SW 1271 (cell line): ENCODE measurements around the gene HMCN1.

Source experiments
- DNase-seq, 2 experiments: peaks; one replicate each; lab custom pipeline; 2025; lab: John Stamatoyannopoulos, UW

HMCN1 gene

DNA sequence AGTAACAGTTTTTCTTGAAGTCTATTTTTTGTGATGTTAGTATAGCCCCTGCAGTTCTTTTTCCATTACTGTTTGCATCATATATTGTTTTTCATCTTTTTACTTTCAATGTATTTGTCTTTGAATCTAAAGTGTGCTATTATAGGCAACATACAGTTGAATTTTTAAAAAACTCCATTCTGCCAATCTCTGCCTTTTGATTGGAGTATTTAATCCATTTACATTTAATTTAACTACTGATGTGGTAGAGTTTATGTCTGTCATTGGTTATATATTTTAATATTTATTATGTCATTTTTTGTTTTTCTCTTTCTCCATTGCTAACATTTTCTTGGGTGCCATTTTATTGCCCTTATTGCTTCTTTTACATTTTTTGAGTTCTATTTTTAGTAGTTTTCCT, 296.3 kb downstream of the HMCN1 start:
- DNase-seq, result no peak

DNA sequence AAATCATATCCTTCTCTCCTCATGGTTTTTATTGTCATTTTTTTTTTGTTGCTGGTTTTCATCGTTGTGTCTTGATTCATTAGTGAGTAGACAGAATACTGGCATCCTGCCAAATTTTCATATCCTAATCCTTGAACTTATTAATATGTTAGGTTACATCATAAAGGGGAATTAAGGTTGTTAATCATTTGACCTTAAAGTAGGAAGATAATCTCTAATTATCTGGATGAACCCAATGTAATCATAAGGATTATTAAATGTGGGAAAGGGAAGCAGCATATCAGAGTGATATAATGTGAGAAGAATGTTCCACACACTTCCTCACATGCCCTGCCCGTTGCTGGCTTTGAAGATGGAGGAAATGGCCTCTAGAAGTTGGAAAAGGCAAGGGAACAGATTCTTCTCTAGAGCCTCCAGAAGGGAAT, 299.7 kb downstream of the HMCN1 start:
- peak in 1 of 2 experiments; percentile 13 for DNase-seq

DNA sequence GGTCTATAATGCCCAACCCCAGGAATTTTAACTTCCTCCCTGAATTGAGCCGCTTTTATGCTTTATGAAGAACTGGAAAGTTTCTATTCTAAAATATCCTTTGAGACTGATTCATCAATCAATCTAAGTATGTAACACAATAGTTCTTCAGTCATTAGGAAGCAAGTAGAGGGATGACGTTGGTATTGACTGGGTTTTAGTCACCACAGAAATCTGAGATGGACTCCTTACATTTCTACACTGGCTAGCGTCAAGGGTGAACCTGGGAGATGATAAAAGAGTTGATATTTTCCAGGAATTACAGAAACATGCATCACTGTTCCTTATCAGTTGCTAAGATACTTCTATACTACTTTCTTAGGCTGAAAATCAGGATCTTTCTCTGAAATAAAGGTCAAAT, 308.0 kb downstream of the HMCN1 start:
- DNase-seq, result no peak

DNA sequence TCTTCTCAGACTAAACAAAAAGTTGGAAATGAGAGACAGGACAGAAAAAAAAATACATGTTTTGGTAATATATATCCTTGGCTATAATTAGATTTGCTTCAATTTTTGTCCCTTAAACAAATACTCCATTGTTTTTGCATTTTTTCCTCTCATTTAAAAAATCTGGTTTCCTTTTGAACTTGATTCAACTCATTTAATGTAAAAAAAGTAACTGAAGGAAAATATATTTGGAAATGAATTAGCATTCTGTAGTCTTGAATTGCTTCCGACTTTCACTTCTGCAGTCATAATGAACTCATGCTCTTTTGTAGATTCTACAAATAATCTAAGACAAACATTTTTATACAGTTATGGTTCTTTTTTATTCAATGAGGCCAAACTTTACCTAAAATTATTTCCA, 309.1 kb downstream of the HMCN1 start:
- no peak for DNase-seq

DNA sequence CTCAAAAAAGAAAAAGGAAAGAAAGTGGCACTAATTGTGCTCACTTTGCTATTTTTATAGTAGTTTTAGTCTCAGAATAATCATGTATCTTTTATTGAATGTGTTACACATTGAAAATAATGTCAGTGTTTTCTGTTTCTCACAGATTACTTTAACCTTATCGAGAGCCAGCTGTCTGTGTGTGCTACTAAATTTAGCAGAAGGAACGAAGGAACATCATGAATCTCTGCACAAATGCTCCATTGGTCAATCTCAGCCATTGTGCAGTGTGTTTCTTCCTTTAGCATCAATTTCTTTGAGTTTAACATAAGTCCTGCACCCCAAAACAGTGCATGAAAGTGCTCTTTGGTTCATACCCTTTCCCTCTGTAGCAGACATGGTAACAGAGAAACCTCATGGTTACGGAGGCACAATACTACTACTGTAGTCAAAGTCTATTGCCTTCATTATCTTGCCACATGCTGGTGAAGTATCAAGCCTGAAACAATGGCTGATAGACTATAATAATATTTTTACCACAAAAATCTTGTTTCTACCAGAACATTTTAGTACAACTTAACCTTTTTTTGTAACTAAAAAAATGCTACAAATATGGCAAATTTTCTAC, 310.0 kb downstream of the HMCN1 start:
- DNase-seq, result no peak

DNA sequence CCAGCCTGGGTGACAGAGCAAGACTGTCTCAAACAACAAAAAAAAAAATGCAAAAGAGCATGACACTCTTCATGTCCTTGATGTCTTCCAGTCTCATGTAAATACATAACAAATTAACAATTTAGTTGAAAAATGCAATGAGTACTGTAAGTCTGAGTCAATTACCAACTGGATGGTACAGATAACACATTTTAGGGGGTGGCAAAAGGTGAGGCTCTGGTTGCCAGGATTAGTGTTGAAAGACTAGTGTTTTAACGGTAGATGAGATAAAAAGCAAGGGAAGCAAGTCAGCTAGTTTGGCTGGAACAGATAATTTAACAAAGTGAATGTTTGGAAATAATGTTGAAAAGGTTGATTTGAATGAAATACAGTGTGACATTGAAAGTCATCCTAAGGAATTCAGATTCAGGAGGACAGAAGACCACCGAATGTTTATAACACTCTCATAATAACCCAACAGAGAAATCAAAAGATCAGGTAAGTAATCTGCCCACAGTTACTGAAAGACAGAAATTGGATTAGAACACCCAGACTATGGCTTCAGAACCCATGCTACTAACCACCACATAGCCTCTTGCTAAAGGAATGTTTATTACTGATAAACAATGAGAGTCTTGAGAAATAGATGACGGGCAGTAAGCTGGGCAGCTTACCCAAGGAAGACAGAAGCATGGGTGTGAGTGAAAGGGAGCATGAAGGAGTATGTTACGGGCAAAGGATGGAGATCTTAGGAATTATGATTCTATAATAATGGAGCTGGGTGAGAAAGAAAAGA, 312.4 kb downstream of the HMCN1 start:
- DNase-seq, result no peak

DNA sequence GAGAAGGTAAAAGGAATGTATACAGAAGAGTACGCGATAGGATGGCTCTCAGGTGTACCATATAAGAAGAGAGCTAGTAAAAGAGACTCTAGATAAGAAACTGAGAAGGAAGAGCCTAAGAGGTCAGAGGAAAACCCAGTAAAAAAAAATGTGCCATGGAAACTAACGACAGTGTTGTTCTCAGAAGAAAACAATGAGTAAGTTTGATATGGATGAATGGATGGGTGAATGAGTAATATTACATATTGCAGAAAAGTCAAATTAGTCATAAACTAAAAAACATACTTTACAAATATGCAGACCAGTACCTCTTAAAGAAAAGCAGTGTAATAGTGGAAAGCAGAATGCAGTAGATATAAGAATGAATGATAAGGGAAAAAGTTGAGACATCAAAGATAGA, 316.2 kb downstream of the HMCN1 start:
- no peak for DNase-seq

DNA sequence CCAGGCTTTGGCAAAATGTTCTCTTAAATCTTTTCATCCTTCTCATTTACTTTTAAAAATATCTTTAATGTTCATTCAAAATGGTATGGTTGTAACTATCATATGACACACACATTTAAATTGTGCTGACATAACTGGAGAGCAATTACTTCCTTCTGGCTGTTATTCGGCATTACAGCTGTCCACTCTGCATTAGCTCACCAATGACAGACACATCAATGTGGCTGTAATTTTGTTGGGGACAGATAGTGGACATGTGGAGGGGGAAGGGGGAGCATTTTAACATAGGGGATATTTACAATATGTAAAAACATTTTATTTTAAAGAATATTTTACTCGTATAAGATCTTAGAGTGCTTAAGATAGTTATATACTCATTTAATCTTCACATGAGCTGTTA, 319.8 kb downstream of the HMCN1 start:
- DNase-seq, result no peak

DNA sequence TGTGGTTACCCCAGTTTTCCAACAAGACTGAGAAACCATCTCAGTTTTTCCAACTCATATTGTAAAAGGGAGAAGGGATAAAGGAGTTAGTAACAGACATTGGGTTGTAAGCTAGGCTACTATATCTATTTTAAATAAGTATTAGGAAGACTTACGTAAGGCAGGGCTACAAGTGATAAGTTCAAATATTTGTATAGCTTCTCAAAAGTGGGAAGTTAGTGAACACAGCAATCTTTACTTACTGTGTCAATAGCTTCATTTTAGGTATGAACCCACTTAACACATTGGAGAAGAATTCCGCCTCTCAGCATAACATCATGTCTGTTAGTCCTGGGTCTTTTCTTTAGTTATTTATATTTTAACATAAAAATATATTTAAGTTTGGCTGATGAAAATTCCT, 320.7 kb downstream of the HMCN1 start:
- DNase-seq, result no peak

DNA sequence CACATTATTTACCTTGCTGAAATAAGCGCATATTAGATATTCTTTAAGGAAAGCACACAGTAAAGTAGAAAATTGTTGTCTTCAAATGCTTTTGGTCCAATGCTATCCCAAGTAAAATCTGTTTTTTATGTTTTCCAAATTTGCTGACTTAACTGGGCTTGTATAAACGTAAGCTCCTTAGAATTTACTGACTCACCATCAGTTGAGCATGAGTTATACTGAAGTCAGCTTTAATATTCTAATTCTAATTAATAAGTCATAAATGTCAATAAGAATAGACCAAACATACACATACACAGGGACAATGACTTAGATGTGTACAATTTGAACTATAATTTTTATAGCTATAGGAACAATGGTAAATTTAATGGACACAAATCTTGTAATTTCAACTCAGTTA, 321.7 kb downstream of the HMCN1 start:
- DNase-seq, result no peak

DNA sequence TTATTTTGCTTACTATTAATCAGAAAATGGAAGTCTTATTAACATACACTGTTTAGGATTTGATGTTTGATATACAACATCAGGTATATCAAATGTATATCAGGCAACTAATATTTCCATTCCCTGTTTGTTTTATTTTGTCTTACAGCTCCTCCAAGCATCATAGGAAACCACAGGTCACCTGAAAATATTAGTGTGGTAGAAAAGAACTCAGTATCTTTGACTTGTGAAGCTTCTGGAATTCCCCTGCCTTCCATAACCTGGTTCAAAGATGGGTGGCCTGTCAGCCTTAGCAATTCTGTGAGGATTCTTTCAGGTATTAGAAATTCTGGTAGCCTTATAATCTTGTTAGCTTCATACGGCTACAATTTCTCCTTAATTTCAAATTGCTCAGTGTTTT, 322.9 kb downstream of the HMCN1 start:
- DNase-seq, result no peak

DNA sequence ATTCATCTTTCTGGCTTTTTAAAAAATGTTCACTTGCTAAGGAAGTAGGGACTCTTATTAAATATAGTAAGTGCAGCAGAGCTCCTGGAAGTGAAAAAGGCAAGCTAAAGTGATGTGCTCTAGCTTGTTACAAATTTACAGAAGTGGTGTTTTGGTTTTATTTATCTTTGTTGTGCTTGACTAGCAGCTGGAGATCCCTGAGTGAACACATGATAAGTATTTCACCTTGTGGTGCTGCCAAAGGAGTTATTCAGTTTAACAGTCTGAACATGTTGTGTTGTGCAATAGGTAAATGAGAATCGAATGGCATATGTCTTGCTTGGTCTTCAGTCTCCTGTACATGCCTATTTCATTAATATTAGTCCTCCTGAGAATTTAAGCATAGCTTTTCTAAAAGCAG, 325.1 kb downstream of the HMCN1 start:
- no peak for DNase-seq

DNA sequence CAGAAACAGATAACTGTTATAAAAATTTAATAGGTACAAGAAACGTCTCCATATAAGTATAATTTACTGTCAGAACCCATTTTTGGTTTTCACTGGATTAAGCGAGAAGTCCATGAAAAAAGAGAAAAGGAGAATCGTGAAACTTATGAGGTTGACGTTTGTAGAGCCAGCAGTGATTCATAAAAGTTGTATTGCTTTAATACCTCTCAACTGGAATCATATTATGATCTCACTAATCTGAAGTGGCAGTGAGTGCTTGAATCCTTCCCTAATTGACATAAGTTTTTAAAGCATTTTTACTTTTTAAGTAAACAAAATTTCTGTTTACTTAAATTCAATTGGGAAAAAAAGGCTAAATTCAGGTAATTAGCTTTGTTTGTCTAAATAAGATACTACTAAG, 325.6 kb downstream of the HMCN1 start:
- DNase-seq, result no peak

DNA sequence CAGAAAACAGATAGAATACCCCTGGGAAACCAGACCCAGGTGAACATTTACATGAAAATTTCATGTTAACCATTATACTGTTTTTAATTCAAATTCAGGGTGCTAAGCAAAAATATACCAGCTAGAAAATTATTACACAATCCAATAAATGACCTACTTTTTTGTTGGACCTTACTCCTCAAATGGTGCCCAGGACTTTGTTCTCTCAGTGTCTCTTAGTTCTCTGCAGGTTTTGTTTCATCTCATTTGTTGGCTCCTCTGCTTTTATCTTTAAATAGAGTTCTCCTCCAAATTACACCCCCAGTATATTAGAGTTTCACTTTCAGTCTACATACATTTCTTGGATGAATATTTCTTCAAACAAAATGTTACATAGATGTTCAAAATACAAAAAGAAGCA, 326.0 kb downstream of the HMCN1 start:
- no peak for DNase-seq

DNA sequence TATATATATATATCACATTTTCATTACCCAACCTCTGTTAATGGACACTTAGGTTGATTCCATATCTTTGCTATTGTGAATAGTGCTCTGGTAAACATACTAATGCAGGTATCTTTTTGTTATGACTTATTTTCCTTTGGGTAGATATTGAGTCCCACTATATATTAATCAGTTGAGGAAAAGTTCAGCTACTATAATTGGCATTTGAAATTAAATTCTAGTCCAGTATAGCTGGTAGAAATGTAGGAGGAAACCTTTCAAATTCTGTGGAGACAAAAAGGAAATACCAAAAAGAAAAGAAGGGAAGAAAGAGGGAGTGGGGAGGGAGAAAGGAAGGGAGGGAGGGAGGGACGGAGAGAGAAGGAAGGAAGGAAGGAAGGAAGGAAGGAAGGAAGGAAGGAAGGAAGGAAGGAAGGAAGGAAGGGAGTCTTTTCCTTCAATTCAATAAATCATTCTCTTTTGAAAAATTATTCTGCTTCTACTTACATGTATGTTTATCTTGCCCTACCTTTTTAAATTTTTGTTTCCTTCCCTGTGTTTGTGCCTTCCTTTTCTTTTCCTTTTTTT, 329.0 kb downstream of the HMCN1 start:
- no peak for DNase-seq

DNA sequence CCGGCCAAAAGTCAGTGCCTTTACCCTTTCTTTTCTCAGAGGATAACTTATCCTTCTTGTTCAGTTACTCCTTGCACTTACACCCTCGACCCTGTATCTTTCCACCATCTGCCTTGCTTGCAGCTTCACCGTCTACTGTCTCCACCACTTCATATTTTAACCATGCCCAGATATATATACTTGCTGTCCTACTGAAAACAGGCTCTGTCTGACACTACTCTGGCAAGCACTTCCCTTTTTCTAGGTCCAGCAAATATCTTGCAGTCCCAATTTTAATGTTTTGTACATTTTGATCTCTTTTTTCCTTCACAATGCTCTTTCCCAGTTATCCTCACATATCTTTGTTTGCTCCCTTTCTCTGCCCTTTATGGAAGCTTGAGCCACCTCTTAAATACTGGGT, 332.2 kb downstream of the HMCN1 start:
- DNase-seq, result no peak

DNA sequence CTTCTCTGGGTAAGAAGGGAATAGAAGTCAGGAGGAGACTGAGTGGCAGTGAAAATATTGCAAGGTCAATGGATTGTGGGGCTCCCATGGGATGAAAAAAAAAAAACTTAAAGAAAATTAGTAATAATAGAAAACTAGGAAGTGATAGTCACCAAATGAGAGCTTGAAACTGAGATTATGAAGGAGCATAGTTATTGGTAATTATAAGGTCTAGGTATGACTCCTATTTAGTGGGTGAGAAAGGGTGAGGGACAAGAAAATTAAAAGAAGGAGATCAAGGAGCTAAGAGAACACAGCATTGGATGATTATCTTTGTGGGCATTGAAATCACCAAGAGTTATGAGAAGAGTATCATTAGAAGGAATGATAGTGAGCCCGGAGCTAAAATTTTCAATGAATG, 339.5 kb downstream of the HMCN1 start:
- DNase-seq, result no peak

DNA sequence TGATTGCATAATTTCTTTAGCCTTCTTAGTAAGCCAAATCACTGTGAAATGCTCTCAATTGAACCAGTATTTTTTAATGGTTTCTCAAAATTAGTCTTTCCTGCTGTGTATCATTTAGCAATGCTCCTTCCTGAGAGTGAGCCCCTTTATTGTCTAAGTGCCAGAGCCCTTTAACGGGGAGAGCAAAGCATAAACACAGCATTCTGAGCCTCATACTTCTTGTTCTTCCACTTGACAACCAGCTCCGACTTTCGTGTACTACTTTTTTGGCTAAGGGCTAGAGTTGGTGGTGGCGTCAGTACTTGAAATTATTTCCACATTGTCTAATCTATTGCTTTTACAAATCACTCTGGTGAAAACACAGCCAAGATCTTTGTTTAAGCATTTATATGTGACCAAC, 341.8 kb downstream of the HMCN1 start:
- DNase-seq, result no peak

DNA sequence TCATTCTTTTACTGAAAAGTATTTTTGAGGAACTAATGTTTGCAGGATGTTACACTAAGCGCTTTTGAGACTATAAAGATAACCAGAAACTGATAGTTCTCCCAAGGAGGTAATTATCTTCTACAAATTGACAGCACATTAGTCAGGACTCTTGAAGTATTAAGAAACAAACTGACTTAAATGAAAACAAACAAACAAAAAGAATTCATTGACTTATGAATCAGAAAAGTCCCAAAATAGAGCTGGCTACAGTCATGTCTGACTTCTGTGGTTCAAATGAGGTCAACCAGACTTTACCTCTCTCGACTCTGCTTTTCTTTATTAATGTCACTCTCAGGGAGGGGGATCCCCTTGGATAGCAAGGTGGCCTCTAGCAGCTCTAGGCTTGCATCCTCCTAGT, 344.1 kb downstream of the HMCN1 start:
- no peak for DNase-seq

DNA sequence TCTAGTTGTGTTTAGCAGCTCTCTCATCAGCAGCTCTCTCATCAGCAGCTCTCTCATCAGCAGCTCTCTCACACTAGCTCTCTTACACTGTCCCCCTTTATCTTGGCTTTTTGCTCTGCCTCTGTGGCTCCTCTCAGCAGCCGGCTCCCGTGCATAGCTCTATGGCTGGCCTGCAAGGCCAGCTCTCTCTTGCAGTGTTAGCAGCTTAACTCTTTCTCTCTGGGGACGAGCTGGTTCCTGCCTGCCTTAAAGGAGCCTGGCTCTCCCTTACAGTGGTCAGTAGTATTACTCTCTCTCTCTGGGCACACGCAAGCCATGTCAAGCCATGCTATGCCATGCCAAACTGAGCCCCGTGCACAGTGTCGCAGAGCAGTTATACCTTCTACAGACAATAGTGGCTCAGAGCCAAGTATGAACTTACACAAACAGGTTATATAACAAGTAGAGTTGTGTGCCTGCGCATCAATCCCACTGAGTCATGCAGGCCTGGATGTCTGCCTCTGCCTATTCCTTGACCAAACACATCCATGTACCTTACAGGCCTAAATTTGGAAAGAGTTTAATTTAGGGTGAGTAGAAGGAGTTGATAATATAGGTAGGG, 345.0 kb downstream of the HMCN1 start:
- DNase-seq, result no peak

DNA sequence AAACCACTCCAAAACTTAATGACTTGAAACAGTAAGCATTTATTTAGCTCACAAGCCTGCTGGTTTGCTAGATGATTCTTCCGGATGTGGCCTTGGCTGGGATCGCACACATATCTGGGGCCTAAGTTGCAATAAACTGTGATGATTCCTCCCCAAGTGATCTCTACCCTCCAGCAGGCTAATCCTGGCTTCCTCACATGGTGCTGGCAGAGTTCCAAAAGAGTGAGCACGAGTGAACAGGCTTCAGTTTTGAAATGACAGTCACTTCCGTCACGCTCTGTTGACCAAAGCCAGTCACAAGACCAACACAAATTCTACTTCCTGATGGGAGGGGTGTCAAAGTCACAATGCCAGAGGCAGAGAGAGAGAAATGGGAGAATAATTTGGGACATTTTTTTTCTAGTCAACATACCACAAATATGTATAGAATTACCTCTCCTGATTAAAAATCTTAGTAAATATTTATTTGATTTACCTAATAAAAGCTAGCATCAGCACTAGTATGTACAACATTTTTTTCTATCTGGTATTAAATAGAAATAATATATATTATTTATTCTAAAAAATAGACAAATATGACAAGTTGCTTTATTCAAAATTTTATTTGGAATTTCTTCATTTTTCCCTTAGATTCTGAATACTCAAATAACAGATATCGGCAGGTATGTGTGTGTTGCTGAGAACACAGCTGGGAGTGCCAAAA, 348.2 kb downstream of the HMCN1 start:
- DNase-seq, result no peak

DNA sequence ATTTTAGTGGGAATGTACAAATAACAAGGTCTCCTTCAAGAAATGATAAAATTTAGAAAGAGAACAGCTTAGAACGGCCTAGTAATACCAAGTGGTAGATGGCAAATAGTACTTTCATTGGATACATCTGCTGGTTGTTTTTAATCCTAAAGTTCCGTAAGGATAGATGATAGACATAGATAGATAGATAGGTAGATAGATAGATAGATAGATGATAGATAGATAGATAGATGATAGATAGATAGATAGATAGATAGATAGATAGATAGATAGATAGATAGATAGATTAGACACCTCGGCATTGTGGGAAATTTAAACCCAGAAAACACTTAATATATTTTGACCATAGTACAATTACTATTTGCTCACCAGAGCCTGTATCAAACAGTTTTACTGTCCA, 352.4 kb downstream of the HMCN1 start:
- no peak for DNase-seq

DNA sequence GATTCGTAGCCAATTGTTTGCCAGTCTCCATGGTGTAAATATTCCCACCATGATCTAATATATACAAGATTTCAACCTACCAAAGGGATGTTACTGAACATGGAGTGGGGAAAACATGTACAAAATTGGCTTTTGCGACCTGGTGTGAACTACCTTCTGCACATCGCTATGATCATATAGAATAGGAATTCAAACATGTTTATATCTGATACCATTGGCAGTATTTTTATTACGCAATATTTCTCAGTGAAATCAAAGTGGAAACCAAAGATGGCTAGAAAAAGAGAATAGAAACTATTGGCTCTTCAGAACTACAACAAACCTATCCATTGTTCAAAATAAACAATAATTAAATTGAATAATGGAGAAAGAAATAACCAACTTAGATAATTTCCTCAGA, 355.7 kb downstream of the HMCN1 start:
- DNase-seq, result no peak
